Measurements from ENCODE around the gene AQP3. TPM values are rescaled to one million over a fixed set of nuclear protein-coding genes. Genes with fewer than 3 reads are reported as not detected.

Gene AQP3
- total RNA-seq, 4 donors from 2014 or later: 4.2 to 12.7 (median 6.8) TPM

GRCh38 chr9:33418090-33418489 lies 29.3 kb downstream of the AQP3 start:
- no peak for DNase-seq (ENCODE audit: extremely low spot score)
- peaks cover 0 to 18% (median 0%) of the 10 kb centered on the region in 4 donors for H3K27me3 ChIP-seq
- intact Hi-C loops (cut with DNase I): loop anchor here (5.0 kb wide), 2 partner anchors 44 to 131 kb away; no protein-coding TSS in a partner anchor
- H3K9me3 ChIP-seq: no peaks in the 10 kb centered on the region
- H3K36me3 ChIP-seq: no peaks in the 10 kb centered on the region
- no peak overlapping the region for H3K27ac ChIP-seq (replicated peaks in 1 of 4)
- TF ChIP-seq EP300 (IDR thresholded peaks at IDR 0.05): no peak
- TF ChIP-seq POLR2A (IDR thresholded peaks at IDR 0.05; ENCODE audit: low read depth): no peak
- no peak for TF ChIP-seq POLR2AphosphoS5 (IDR thresholded peaks at IDR 0.05)
- no peak for TF ChIP-seq CTCF (IDR thresholded peaks at IDR 0.05)
- no peak overlapping the region for H3K4me3 ChIP-seq
- peaks cover 3 to 21% (median 13%) of the 10 kb centered on the region in 4 donors for H3K4me1 ChIP-seq
- WGBS: 91% methylated on average over 8 of the region's 8 CpGs

- no peaks in the 10 kb centered on the region for H3K36me3 ChIP-seq
- WGBS: 97% methylated on average over 3 of the region's 5 CpGs
- no peaks in the 10 kb centered on the region for H3K9me3 ChIP-seq
- H3K4me1 ChIP-seq: peaks cover 3 to 21% (median 13%) of the 10 kb centered on the region in 4 donors
- H3K4me3 ChIP-seq: no peak overlapping the region
- TF ChIP-seq POLR2AphosphoS5 (IDR thresholded peaks at IDR 0.05) (no peak), CTCF (IDR thresholded peaks at IDR 0.05) (no peak), POLR2A (IDR thresholded peaks at IDR 0.05; ENCODE audit: low read depth) (no peak), EP300 (IDR thresholded peaks at IDR 0.05) (no peak)
- DNase-seq (ENCODE audit: extremely low spot score): no peak
- intact Hi-C loops (cut with DNase I): loop anchor here (5.0 kb wide), 2 partner anchors 45 to 130 kb away; no protein-coding TSS in a partner anchor
- no peak overlapping the region for H3K27ac ChIP-seq (replicated peaks in 1 of 4)
- peaks cover 0 to 18% (median 0%) of the 10 kb centered on the region in 4 donors for H3K27me3 ChIP-seq
Observed at GRCh38 chr9:33416996-33417395, 30.4 kb downstream of the AQP3 start.

DNA sequence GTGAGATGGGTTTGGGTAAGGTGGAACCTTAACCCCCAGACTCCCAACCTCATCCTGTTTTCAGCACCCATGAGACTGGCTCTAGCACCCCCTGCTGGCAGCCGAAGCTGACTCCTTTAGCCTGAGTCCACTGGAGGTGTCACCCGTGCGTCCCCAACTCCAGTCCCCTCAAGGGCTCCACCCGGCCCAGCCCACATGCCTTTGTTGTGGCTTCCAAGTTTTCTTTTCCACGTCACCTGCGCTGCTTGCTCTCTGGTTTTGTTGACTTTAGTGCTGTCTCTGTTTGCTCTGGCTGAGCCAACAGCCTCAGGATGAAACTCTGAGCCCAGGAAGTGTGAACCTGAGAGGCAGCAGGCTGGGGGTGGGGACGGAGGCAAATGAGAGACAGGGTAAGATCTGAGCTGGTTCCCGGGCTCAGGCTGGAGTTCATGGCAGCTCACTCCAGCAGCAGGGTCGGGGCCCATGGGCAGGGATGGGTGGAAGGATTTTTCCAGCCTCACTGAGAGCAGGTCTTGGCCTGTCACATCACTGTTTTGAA lies 31.8 kb downstream of the AQP3 start:
- 31% methylated on average over 9 of the region's 9 CpGs for WGBS
- H3K27me3 ChIP-seq: peaks cover 0 to 18% (median 0%) of the 10 kb centered on the region in 4 donors
- TF ChIP-seq POLR2AphosphoS5 (IDR thresholded peaks at IDR 0.05) (no peak), EP300 (IDR thresholded peaks at IDR 0.05) (no peak), CTCF (IDR thresholded peaks at IDR 0.05) (peak; percentile 76 to 84 (median 77))
- intact Hi-C loops (cut with DNase I): loop anchor here (1.0 to 5.0 kb wide), 3 partner anchors 40 to 128 kb away; no protein-coding TSS in a partner anchor
- H3K4me1 ChIP-seq: peaks cover 3 to 21% (median 13%) of the 10 kb centered on the region in 4 donors
- H3K4me3 ChIP-seq: no peak overlapping the region
- no peaks in the 10 kb centered on the region for H3K9me3 ChIP-seq
- H3K27ac ChIP-seq (replicated peaks in 1 of 4): no peak overlapping the region
- DNase-seq (ENCODE audit: extremely low spot score): no peak
- no peaks in the 10 kb centered on the region for H3K36me3 ChIP-seq

DNA sequence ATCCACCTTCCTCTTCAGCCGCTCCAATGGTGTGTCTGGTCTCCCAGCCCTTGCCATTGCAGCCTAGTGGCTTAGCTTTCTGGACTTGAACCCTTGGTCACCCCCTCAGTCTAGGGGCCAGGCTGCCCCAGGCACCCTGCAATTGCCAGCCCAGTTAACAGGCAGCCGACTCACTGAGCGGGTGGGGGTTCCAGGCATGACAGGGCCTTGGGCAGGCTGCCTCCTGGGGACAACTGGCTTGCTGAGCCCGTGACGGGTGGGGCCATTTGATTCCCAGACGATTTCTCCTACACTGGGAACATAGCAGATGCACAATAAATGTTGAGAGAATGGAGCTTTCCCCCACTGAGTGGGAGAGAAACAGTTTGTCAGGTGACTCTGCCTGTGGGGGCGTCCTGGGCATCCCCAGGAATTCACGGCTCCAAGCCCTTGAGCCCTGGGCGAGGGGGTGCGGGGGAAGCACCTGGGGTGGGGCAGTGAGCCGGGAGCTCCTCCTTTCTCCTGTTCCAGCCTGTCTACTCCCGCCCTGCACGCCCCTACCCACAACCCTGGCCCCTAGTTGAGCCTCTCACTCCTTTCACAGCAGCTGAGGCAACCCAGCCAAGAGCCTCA lies 32.4 kb downstream of the AQP3 start:
- H3K27ac ChIP-seq (replicated peaks in 1 of 4): no peak overlapping the region
- 76% methylated on average over 8 of the region's 13 CpGs for WGBS
- no peaks in the 10 kb centered on the region for H3K9me3 ChIP-seq
- no peak overlapping the region for H3K4me3 ChIP-seq
- DNase-seq (ENCODE audit: extremely low spot score): no peak
- H3K4me1 ChIP-seq: peaks cover 3 to 21% (median 13%) of the 10 kb centered on the region in 4 donors
- no peaks in the 10 kb centered on the region for H3K36me3 ChIP-seq
- TF ChIP-seq EP300 (IDR thresholded peaks at IDR 0.05): no peak
- no peak for TF ChIP-seq CTCF (IDR thresholded peaks at IDR 0.05)
- no peak for TF ChIP-seq POLR2A (IDR thresholded peaks at IDR 0.05; ENCODE audit: low read depth)
- intact Hi-C loops (cut with DNase I): loop anchor here (1.0 to 5.0 kb wide), 3 partner anchors 40 to 128 kb away; no protein-coding TSS in a partner anchor
- H3K27me3 ChIP-seq: peaks cover 0 to 18% (median 0%) of the 10 kb centered on the region in 4 donors

Measured in esophagus muscularis mucosa (tissue), 4 donors.